Stimulated activated naive CD4-positive, alpha-beta T cell treated with Interleukin-2 at 50 U/mL for 16 hours (primary cell): Measurements from ENCODE around the gene OVOL3.

Source experiments
- DNase-seq: peaks from one replicate; lab custom pipeline; 2025; lab: John Stamatoyannopoulos, UW

OVOL3 gene

DNA sequence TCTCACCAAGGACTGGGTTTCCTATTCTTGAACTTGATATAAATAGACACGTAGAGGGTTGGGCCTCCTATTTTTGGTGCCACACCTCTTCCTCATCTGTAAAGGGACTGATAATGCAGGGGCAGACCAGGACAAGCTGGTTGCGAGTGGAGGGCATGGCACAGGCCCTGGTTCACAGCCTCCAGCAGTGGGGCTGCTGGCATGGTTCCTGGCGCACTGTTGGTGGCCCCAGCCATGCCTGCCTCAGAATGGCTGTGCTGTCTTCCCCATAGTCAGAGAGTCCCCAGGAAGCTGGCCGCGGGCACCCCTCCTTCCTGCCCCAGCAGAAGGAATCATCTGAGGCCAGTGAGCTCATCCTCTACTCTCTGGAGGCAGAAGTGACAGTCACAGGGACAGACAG, 10.5 kb upstream of the OVOL3 start:
- no peak for DNase-seq

- no peak for DNase-seq
Observed at GRCh38 chr19:36101550-36102327, 9.2 kb upstream of the OVOL3 start.

DNA sequence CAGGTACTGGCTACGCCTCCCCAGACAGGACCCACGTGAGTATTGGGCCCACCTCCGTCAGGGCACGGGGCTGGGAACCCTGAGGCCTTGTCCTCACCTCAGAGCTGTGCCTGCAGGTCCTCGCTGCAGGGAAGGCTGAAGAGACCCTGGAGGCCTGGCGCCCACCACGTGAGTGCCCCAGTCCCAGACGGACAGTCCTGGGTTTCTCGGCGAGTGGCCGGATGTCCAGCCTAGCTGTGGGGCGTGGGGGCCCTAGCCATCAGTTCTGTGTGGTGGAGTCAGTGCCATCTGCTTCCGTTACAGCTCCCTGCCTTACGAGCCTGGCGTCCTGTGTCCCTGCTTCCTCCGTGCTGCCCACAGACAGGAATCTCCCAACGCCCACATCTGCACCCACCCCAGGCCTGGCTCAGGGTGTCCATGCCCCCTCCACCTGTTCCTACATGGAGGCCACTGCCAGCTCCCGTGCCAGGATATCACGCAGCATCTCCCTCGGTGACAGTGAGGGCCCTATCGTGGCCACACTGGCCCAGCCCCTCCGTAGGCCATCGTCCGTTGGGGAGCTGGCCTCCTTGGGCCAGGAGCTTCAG, 7.8 kb upstream of the OVOL3 start:
- no peak for DNase-seq

DNA sequence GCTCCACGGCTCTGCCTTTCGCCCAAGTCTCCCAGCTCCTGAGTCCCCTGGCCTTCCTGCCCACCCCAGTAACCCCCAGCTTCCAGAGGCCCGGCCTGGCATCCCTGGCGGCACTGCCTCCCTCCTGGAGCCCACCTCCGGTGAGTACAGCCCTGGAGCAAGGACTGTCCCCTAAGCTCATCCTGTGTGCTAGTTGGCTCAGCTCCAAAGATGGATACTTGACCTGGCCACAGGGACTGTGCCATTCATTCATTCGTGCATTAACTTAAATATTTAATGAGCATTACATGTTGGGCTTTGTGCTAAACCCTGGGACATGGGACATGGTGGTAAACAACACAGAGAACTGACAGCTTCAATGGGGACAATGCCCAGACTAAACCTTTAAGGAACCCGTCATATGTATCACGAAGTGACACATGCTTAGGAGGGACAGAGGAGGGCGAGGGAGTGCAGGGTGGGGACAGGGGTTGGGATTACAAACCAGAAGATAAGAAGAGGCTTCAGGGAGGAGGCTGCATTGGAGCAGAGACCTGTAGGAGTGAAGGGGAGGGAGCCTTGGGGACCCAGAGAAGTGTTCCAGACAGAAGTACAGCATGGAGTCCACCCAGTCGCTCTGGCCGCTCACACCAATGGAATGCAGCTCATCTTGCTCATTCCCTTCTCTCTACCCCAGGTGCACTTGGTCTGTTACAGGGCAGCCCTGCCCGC, 6.9 kb upstream of the OVOL3 start:
- no peak for DNase-seq

GRCh38 chr19:36106441-36106840, 4.5 kb upstream of the OVOL3 start:
- DNase-seq, result no peak

- DNase-seq, result no peak
Observed at GRCh38 chr19:36106991-36107390, 4.0 kb upstream of the OVOL3 start.

DNA sequence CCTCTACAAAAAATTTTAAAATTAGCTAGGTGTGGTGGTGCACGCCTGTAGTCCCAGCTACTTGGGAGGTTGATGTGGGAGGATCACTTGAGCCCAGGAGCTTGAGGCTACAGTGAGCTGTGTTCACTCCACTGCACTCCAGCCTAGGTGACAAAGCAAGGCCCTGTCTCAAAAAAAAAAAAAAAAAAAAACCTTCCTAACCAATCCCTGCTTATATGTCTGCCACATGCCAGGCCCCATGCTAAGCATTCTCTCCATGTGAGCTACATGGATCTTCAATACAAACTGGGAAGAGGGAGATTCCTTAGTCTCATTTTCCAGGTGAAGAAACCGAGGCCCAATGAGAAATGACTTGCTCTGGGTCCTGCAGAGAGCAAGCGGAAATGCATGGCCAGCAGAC, 2.3 kb upstream of the OVOL3 start:
- DNase-seq, result no peak

DNA sequence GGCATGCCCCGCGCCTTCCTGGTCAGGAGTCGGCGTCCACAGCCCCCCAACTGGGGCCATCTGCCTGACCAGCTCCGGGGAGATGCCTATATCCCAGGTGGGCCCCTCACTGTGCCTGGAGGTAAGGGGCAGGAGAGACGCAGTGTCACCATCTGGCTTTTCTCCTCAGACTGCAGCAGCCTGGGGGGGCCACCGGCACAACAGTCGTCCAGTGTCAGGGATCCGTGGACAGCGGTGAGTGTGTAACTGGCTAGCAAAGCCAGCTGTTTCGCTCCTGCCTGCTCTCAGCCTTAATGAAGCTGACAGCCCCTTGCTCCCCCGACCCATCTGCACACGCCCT, 227 bp downstream of the OVOL3 start:
- no peak for DNase-seq

DNA sequence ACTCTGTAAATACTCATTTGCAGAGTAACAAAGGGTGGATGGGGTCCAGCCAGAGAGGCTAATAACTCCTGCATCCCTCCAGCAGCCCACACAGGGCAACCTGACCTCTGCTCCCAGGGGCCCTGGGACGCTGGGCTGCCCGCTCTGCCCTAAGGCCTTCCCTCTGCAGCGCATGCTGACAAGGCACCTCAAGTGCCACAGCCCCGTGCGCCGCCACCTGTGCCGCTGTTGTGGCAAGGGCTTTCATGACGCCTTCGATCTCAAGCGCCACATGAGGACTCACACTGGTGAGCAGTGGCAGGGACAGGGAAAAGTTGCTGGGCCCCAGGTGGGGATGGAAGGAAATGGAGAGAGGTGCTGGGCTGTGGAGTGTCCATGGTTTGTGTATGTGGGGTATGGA, 1.7 kb downstream of the OVOL3 start:
- DNase-seq, result no peak

GRCh38 chr19:36113425-36113824, 2.5 kb downstream of the OVOL3 start:
- no peak for DNase-seq

DNA sequence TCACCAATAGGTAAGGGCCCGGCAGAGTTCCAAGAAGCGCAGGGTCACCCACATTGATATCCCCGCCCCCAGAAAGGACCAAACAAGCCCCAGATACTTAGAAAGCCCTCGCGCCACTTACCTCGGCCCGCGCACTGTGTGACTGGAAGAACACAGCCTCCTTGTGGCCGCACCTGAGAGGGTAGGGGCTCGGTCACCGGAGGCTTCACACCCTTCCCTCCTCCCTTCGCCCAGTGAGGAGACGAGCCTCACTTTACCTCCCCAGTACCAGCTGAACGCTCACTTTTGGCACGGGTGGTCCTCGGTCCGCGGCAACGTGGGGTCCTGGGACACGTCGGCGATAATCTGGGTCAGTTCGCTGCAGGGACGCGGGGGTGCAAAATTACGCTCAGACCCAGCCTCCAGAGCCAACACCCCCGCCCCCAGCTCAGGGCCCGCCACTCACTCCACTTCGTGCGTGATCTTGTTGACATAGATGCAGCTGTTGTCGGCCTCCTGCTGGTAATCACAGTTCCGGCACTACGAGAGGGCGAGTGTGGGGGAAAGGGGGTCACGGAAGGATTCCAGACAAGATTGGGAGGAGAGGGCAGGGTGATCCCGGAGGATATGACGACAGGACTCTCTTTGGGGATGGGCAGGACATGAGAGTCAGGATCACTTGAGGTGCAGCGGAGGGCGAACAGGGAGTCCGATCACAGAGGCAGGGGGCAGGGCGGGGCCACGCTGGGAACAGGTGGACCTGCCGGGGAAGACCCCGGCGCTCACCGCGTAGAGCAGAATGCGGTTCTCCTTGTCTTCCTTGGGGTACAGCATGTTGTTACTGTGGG, 3.2 kb downstream of the OVOL3 start:
- DNase-seq, result no peak

- DNase-seq, result peak; percentile 99
Observed at GRCh38 chr19:36114721-36115452, 3.9 kb downstream of the OVOL3 start, which contains the start of gene POLR2I. POLR2I (minus strand) TSS chr19:36114875; CDS start chr19:36114856, 19 bp downstream.

GRCh38 chr19:36115453-36116343, 4.8 kb downstream of the OVOL3 start, which contains the start of gene TBCB:
TBCB (plus strand) TSS chr19:36115468; CDS start chr19:36115561, 93 bp downstream.
- DNase-seq, result peak; percentile 95

- DNase-seq, result no peak
Observed at GRCh38 chr19:36116344-36116637, 5.3 kb downstream of the OVOL3 start.

- no peak for DNase-seq
Observed at GRCh38 chr19:36120092-36120983, 9.4 kb downstream of the OVOL3 start.

DNA sequence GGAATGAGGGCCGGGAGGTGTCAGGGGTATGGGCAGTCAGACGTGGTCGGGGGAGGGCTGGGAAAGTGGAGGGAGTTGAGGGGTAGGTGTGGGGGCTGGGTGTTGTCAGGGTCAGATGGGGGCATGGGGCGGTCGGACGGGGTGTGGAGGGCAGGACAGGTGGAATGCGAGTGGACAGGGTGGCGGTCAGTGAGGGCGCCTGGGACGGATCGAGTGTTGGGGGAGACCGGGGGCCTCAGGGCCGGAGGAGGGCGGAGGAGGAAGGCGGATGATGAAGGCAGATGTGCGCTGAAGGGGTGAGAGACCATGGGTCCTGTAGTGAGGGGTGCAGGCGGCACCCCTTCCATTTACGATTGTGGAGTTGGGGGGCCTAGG, 10.0 kb downstream of the OVOL3 start:
- no peak for DNase-seq

DNA sequence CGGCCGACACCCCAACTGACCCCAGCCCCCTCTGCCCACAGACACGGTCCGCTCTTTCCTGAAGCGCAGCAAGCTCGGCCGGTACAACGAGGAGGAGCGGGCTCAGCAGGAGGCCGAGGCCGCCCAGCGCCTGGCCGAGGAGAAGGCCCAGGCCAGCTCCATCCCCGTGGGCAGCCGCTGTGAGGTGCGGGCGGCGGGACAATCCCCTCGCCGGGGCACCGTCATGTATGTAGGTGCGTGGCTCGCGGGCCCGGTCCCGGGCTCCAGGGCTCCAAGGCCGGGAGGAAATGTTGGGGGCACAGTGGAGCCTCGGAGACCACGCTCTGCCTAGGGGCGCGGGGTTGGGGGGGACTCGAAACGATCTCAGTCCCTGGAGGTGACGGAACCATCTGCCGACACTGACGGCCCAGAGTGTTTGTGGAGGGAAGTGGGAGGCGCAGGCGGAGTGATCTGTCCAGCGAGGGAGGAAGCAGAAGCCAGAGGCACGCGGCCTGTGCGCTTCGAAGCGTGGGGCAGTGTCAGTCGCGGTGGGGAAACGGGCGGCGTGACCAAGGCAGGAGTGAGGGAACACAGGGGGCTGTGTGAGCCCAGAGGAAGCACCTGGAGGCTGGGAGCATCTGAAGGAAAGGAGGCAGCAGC, 10.7 kb downstream of the OVOL3 start:
- no peak for DNase-seq

DNA sequence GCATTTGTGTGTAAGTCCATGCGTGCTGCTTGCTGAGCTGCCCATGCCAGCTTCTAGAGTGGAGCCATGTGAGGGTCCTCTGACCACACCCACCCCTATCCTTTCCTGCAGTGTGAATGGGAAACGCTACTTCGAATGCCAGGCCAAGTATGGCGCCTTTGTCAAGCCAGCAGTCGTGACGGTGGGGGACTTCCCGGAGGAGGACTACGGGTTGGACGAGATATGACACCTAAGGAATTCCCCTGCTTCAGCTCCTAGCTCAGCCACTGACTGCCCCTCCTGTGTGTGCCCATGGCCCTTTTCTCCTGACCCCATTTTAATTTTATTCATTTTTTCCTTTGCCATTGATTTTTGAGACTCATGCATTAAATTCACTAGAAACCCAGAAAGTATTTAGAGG, 14.6 kb downstream of the OVOL3 start:
- no peak for DNase-seq

DNA sequence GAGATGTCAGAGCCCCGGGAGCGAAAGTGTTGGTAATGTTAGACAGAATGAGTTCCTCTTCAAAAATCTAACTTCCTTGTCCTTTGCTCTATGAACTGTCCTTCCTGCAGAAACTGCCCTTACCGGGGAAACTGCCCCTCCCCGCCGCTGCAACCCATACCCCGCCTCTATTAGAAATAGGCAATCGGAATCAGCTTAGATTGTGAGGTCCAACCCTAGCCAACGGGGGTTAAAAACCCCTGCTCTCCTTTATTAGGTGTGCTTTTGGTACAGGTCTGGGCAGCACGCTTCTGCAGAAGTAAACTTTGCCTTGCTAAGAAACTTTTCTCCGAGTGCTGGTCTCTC, 17.4 kb downstream of the OVOL3 start:
- DNase-seq, result no peak
